Activated CD8-positive, alpha-beta memory T cell treated with anti-CD3 and anti-CD28 coated beads for 4 hours (primary cell): Measurements from ENCODE around the gene FBP2.

Source experiments
- DNase-seq, 2 donors: peaks; one replicate each; pipeline ENCODE4 v3.0.0-alpha.2; 2020; ENCODE audit warnings: low read depth in 2 of 2

The FBP2 gene

DNA sequence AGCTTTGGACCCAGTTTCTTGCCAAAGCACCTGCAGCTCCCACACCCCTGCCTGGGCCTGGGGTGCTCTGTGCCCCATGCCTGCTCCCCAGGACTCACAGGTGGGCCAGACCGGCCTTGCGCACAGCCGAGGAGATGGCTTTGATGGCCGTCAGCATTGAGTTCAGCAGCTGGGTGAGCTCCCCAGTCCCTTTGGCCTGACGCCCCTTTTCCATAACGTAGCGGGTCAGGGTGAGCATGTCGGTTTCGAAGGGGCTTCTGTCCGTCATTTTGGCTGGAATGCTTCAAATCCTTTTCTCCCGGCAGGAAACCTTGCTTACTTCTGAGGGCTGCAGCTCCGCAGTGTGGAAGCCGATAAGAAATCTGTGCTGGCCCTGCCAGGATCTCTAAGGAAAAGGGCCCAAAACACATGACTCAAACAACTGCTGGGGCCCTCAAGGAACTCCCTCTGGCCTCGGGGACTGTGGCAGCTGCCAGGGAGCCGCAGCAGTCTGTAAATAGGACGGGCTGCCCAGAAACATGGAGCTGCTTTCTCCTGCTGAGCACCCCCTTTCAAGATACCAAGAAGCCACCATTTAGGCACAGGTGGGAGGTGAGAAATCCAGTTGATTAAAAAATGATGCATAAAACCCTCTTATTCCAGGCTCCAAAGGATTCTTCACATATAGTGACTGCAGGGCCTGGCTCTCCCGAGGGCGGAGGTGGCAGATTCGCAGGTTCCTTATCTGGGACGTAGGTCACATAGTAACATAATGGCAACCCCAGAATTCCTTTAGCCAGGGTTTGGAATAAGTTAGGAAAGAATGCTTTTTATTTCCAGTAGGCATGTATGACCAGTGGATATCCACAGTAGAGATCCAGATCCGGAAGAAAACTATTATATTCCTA, at the start of gene FBP2:
Gene FBP2, minus strand, starts transcription at position 366 of the 887 bp plus-strand sequence. Its CDS starts 98 bp downstream, at position 268.
- no peak for DNase-seq

DNA sequence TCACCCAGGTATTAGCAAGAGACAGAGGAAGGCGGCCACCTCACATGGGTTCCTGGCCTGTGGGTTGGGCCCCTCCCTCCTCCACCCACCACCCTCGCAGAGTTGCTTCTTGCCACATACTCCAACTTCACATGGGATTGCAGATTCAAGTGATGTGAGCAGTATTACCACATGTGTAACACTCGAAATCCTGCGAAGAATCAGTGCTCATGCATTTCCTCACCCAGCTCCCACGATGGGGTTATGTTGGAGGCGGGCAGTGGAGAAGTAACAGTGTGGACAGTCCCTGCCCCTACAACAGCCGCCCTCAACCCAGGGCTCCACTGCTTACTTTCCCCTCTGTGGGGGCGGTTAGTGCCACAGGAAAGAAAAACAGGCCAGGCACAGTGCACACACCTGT, 49.6 kb upstream of the FBP2 start:
- no peak for DNase-seq

GRCh38 chr9:94642501-94642900, 48.9 kb upstream of the FBP2 start:
- no peak for DNase-seq

DNA sequence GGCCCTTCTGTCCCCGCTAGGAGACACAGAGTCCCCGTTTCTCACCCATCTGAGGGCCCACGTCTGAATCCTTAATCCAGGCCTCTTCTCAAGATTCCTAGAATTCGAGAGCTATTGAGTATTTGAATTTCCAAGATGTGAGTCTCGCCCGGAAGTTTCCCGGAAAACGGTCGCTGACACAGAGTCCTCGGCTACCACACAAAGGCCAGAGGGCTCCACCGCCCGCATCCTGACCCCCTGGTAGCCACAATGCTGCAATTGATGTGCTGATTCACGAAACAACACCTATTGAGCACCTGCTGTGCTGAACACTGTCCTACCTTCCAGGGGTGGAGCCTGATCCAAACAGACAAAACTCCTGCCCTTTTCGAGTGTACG, 46.4 kb upstream of the FBP2 start:
- no peak for DNase-seq

GRCh38 chr9:94639061-94639998, 45.7 kb upstream of the FBP2 start, which contains the start of gene FBP1:
FBP1 (minus strand) TSS chr9:94639518; CDS start chr9:94639310, 208 bp downstream.
- peak; percentile 4 to 24 for DNase-seq

DNA sequence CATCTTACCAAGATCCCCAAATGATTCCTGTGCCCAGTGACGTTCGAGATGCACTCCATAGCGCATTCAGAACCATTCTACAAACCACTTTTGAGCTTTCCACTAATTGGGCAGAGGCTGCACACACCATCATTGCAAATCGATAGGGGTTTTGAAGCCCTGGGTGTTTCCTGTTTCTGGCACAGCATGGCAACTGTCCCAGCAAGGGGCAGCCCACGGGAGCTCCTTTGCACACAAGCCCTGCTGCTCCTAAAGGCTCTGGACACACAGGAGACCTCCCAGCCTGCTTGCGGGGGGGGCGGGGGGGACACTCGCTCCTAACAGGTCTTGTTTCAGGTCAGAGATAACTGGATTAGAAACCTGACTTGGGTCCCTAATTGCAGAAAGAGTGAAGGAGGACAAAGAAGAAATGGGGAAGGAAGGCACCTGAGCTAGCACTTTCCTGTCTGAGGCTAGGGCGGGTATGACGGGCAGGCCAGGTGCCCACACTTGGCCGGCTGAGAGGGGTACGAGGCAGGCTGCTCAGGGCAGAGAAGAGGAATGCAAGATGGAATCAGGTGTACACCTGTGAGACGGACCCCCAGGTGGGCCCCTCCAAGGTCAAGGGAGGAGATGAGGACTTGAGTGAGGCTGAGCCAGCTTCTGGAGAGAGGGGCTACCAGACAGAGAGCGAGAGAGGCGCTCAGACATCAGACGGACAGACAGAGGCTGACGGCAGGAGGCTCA, 44.9 kb upstream of the FBP2 start:
- no peak for DNase-seq

GRCh38 chr9:94632737-94633136, 39.1 kb upstream of the FBP2 start:
- DNase-seq = no peak

GRCh38 chr9:94631599-94631998, 38.0 kb upstream of the FBP2 start:
- no peak for DNase-seq

- DNase-seq = no peak
Measured at GRCh38 chr9:94630833-94631232, 37.2 kb upstream of the FBP2 start.

DNA sequence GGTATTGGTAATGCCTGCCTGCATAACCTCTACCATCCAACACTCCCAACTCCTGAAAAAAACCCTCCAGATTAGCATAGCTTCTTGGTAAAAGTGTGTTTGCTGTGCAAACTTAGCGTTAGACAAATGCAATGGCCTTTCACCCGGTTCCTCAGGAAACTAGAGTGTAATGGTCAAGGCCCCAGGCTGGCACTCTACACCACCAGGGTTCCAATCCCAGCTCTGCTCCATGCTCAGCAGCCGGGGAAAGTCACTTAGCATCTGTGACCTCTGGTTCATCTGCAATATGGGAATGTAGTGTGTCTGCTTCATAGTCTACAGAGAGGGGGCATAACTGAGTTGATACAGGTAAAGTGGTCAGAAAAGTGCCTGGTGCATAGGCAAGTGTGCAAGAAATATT, 36.7 kb upstream of the FBP2 start:
- no peak for DNase-seq

GRCh38 chr9:94627287-94627686, 33.7 kb upstream of the FBP2 start:
- no peak for DNase-seq

- DNase-seq = no peak
Measured at GRCh38 chr9:94625835-94626234, 32.2 kb upstream of the FBP2 start.

DNA sequence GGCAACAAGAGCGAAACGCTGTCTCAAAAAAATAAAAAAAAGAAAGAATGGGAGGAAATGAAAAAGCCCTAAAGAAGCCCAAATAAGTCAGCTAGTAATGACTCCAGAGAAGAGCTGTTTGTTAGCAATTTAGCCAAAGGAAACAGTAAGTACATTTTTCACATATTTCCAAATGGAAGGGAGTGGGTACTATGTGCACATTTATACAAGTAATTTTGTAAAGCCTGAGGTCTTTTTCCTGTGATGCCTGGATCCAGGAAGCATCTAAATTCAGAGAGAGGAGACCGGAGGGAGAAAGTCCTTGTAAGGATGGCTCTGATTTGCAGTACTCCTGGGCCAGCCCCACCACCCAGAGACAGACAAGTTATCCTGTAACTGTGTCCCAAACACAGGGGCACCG, 31.0 kb upstream of the FBP2 start:
- no peak for DNase-seq

DNA sequence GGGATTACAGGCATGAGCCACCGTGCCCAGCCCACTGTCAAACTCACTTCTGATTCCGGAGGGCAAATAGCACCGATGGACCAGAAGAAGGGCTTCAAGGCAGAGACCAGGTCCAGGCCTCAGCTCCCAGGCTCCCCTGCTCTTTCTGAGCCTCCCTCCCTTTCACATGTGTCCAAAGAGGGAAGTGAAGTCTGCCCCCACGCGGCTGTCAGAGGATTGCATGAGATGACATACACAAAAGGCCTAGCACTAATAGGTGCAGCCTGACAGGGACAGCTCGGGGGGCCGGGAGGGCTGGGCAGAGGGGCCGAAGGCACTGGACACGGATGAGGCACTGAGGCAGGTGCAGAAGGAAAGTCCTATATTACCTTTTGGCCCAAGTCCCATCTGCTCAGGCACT, 29.6 kb upstream of the FBP2 start:
- DNase-seq = no peak

DNA sequence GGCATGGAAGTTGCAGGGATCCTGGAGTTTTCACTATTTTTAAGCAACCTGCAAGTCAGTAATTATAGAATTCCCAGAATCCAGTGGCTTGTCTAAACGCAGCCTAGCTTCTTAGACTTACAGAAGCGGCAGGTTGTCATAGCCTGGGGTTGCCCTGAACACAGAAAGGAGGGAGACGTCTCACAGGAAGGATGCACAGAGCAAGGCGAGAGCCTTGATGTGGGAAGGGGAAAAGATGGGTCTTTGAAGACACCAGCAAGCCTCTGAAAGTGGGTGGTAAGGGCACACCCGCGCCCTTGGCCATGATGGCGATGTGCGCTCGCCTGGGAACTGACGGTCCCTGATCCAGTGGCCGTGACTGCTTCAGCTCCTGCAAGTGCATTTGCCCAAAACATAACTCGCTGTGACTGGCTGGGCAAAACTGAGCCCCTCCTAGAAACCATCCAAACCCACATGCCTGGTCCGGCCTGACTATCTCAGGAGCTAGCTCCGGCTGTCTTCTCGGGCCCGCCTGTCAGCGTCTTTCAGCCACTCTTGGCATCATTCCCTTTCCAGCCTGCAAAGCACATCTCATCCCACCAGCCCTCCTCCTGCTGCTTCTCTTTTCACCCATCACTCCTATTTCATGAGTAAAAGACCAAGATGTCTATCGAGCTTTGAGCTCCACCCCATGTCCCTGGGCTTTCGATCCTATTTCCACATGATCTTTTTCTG, 28.6 kb upstream of the FBP2 start:
- no peak for DNase-seq

DNA sequence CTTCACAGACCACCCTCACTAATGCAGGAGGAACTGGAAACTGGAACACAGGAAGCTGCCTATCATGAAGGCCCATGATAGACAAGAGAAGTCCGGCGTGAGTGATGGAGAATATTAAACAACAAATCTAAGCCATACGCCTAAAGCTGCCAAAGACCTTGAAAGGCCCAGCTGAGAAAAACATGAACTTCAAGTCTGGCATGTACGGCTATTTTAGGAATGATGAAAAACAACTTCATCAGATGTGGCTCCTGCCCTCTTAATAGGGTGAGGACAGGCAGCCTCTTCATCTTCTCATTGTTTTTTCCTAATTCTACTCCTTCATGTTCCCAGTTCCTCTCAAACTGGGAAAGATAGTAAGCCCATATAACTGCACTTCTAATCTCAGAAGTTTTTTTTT, 25.4 kb upstream of the FBP2 start:
- no peak for DNase-seq

DNA sequence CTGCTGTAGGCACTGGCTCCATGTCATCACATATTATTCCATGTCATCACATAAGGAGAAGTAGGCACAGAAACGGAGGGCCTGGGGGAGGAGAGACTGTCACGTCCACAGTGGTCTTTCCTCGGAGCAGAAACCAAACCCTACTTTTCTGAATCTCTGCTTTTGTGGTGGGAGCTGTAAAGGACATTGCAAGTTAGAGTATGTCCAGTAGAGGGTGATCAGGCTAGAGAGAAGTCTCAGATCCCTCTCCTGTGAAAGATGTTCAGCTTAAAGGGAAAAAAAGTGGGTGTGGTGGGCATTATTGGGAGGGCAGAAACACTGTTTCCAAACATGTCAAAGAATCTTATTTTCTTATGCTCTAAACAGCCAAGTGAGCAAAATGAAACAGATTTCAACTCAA, 19.4 kb upstream of the FBP2 start:
- no peak for DNase-seq

DNA sequence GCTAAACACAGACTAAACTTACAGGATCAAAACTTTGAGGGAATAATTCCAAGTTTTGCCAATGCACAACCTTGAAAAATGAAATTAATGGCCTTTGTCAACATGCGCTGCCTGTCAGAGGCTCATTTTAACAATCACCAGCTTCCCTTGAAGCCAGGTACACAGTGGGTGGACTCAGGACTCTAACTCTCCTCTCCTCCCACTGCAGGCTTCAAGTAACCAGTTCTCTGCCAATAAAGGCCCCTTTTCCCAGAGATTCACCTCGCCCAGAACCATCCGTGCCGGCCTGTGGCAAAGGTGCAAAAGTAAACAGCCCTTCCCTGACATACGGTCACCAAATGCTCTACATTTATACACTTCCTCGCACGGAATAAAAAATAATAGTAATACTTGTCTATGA, 18.4 kb upstream of the FBP2 start:
- no peak for DNase-seq

DNA sequence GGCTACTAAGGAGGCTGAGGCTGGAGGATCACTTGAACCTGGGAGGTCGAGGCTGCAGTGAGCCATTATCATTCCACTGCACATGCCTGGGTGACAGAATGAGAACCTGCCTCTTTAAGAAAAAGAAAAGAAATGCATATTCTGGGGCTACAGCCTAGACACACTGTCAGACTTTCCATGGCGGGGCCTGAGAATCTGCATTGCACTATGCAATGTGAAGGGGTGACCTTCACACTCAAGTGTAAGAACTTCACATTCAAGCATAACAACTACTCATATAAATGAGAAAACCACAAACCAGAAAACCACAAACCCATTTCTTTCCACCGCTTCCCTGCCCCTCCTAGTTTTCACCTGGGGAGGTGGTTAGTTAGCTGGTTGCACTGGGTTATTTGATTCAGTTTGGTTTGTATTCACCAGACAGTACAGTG, 18.0 kb upstream of the FBP2 start:
- no peak for DNase-seq

GRCh38 chr9:94610181-94610606, 16.6 kb upstream of the FBP2 start:
- DNase-seq = no peak

- DNase-seq = no peak
Measured at GRCh38 chr9:94607423-94607691, 13.7 kb upstream of the FBP2 start.
